Testis (tissue), 2 donors: ENCODE data around the gene GFM1.

Experiments used
- CTCF ChIP-seq, 3 experiments: fragments of 450-650 bp in 2 of 3; fragments of 200-600 bp in 1 of 3; sonication (generic) in 1 of 3; IDR thresholded peaks; one replicate each; pipeline ENCODE4 v1.5.1; 2016 to 2019; ENCODE audit warnings: antibody characterized with exemption in 3 of 3, mild to moderate bottlenecking in 2 of 3, moderate library complexity in 1 of 3
- POLR2A ChIP-seq: fragments of 450-650 bp; IDR thresholded peaks from one replicate; pipeline ENCODE4 v1.6.1; 2017; ENCODE audit warnings: antibody characterized with exemption, mild to moderate bottlenecking, moderate library complexity

GRCh38 chr3:158642474-158643210, 1.7 kb upstream of the GFM1 start:
- TF ChIP-seq CTCF (IDR thresholded peaks at IDR 0.05) (no peak), POLR2A (no peak)
